Measurements from ENCODE around the gene SGIP1. TPM values are rescaled to one million over a fixed set of nuclear protein-coding genes. Genes with fewer than 3 reads are reported as not detected.

SGIP1 gene
- total RNA-seq, 2 donors from 2014 or later, result 0.07 TPM; not detected in 1

DNA sequence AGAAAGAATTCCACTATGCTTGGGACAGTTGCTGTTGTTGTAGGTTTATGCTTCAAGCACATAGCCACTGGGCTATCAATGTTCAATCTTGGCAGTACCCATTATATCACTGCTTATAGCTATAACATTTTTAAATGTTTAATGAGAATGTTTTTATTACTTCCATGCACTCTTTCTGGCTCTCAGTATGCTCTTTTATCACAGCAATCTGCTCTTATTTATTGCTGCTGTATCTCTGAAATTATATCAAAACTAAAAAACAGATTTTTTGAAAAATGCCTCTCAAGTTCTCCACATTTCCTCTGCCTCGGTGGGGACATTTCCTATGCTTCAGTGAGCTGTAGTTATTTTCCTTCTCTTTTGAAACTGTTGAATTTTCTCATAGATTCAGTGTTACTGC lies 5.4 kb upstream of the SGIP1 start:
- no peak for DNase-seq
- no peak overlapping the region for H3K4me3 Mint-ChIP-seq
- no peak overlapping the region for H3K27ac Mint-ChIP-seq
- peaks cover 4% of the 10 kb centered on the region for H3K4me1 Mint-ChIP-seq
- ATAC-seq, result no peak
- H3K27me3 Mint-ChIP-seq, result peaks cover 35% of the 10 kb centered on the region
- H3K9me3 ChIP-seq (ENCODE audit: control insufficient read depth, low read length, poor library complexity, severe bottlenecking), result no peaks in the 10 kb centered on the region
- H3K36me3 Mint-ChIP-seq (ENCODE audit: low read depth), result peaks cover 3% of the 10 kb centered on the region

DNA sequence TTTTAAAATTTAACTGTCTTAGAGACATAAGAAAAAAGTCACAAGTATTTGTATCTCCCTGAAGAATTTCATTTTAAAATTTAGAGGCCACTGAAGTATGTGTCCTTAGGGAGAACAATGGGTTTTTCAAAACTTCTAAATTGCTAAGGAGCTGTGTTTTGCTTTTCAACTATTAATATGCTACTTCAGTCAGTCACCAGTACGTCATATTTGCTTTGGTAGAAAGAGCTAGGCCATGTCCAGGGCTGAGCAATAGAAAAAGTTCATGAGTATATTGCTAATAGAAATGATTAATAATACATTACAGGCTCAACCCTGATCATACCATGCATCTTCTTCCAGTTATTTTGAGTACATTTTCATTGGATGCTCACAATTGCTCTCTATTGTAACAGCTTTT lies 1.7 kb upstream of the SGIP1 start:
- ATAC-seq (no peak), DNase-seq (no peak)
- Mint-ChIP-seq H3K4me3 (no peak overlapping the region), H3K27me3 (peaks cover 57% of the 10 kb centered on the region), H3K36me3 (ENCODE audit: low read depth) (peaks cover 3% of the 10 kb centered on the region), H3K27ac (no peak overlapping the region), H3K4me1 (peaks cover 9% of the 10 kb centered on the region)
- no peaks in the 10 kb centered on the region for H3K9me3 ChIP-seq (ENCODE audit: control insufficient read depth, low read length, poor library complexity, severe bottlenecking)

DNA sequence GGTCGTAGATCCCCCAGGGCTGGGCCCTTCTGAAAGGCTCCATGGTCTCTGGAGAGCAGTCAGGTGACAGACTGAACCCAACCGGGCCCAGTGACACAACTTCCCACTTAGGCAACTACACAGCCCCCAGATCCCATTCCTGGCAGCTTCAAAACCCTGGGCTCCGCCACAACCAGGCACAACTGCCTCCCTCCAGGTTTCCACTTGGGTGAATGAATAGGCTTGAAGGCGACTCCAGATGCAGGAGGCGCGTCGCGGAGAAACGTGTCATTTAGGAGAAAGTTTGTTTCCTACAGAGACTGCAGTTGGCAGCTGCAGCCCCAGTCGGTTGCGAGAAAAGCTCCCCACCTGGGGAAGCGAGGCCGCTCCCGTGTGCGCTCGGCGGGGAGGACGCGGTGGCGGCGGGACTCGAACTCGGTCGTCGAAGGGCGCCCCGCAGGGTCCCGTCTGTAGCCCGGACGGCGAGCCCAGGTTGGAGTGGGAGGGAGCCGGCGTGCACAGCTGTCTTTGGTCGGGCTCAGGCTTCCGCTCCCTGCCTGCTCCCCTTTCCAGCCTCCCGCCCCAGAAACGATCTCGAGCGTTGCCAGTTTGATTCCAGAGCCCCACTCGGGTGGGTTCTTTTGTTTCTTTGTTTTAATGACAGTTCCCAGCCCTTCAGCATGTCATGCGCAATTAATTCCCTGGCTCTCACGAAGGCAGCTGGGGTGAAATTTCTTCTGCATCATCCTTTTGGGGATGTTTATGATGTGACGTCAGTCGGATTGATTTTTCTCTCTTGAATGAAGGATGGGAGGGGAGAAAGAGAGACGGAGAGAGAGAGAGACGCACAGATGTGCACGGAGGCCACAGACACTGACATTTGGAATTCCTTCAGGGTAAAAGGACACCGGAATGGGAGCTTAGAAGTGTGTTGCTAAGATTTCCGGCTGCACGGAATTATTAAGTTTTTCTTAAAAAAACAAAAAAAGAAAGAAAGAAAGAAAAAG lies 862 bp upstream of the SGIP1 start:
- Mint-ChIP-seq H3K4me3 (peak overlapping the region; percentile 87), H3K27me3 (peaks cover 57% of the 10 kb centered on the region), H3K4me1 (peaks cover 9% of the 10 kb centered on the region), H3K36me3 (ENCODE audit: low read depth) (peaks cover 3% of the 10 kb centered on the region), H3K27ac (peak overlapping the region; percentile 73)
- peak; percentile 36 for ATAC-seq
- H3K9me3 ChIP-seq (ENCODE audit: control insufficient read depth, low read length, poor library complexity, severe bottlenecking), result no peaks in the 10 kb centered on the region
- DNase-seq, result no peak

DNA sequence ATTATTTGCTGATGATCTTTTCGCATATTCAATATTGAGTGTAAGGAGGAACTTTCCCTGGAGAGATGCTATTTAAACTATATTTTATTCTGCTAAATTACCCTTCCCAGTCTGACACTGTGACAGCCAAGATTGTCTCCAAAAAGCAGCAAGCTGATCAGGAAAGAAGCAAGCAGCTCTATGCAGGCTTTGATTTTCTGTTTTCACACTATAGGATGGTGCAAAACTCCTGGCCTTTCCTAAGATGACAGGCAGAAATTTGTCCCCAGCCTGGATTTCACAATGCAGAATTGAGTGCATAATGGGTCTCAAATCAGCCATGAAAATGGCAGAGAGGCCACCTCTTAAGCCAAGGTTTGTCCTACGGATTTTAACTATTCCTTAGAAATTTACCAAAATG lies 1.1 kb downstream of the SGIP1 start:
- no peak for DNase-seq
- H3K4me1 Mint-ChIP-seq, result peaks cover 9% of the 10 kb centered on the region
- peaks cover 68% of the 10 kb centered on the region for H3K27me3 Mint-ChIP-seq
- no peak for ATAC-seq
- peak overlapping the region; percentile 16 for H3K27ac Mint-ChIP-seq
- peaks cover 6% of the 10 kb centered on the region for H3K36me3 Mint-ChIP-seq (ENCODE audit: low read depth)
- H3K4me3 Mint-ChIP-seq, result no peak overlapping the region
- H3K9me3 ChIP-seq (ENCODE audit: control insufficient read depth, low read length, poor library complexity, severe bottlenecking), result no peaks in the 10 kb centered on the region

GRCh38 chr1:66535853-66536252 lies 1.9 kb downstream of the SGIP1 start:
- Mint-ChIP-seq H3K36me3 (ENCODE audit: low read depth) (peaks cover 6% of the 10 kb centered on the region), H3K4me3 (no peak overlapping the region), H3K27ac (no peak overlapping the region), H3K4me1 (peaks cover 9% of the 10 kb centered on the region), H3K27me3 (peaks cover 74% of the 10 kb centered on the region)
- no peaks in the 10 kb centered on the region for H3K9me3 ChIP-seq (ENCODE audit: control insufficient read depth, low read length, poor library complexity, severe bottlenecking)
- no peak for ATAC-seq
- no peak for DNase-seq

GRCh38 chr1:66537718-66538117 lies 3.8 kb downstream of the SGIP1 start:
- no peak overlapping the region for H3K27ac Mint-ChIP-seq

GRCh38 chr1:66539491-66539890 lies 5.5 kb downstream of the SGIP1 start:
- ATAC-seq, result no peak
- no peak overlapping the region for H3K4me3 Mint-ChIP-seq

More at GRCh38 chr1:66537718-66538117, 3.8 kb downstream of the SGIP1 start:
- peaks cover 3% of the 10 kb centered on the region for H3K36me3 Mint-ChIP-seq (ENCODE audit: low read depth)
- DNase-seq (no peak), ATAC-seq (no peak)
- H3K9me3 ChIP-seq (ENCODE audit: control insufficient read depth, low read length, poor library complexity, severe bottlenecking), result no peaks in the 10 kb centered on the region
- H3K4me1 Mint-ChIP-seq, result peaks cover 9% of the 10 kb centered on the region
- H3K27me3 Mint-ChIP-seq, result peaks cover 65% of the 10 kb centered on the region
- no peak overlapping the region for H3K4me3 Mint-ChIP-seq

GRCh38 chr1:66540434-66541032 lies 6.6 kb downstream of the SGIP1 start:
- no peaks in the 10 kb centered on the region for H3K9me3 ChIP-seq (ENCODE audit: control insufficient read depth, low read length, poor library complexity, severe bottlenecking)
- no peaks in the 10 kb centered on the region for H3K4me1 Mint-ChIP-seq
- no peak for ATAC-seq

More at GRCh38 chr1:66539491-66539890, 5.5 kb downstream of the SGIP1 start:
- peak overlapping the region; percentile 17 for H3K27ac Mint-ChIP-seq
- no peaks in the 10 kb centered on the region for H3K9me3 ChIP-seq (ENCODE audit: control insufficient read depth, low read length, poor library complexity, severe bottlenecking)
- H3K27me3 Mint-ChIP-seq, result peaks cover 55% of the 10 kb centered on the region
- DNase-seq, result no peak
- peaks cover 3% of the 10 kb centered on the region for H3K36me3 Mint-ChIP-seq (ENCODE audit: low read depth)
- no peaks in the 10 kb centered on the region for H3K4me1 Mint-ChIP-seq

GRCh38 chr1:66542314-66542713 lies 8.4 kb downstream of the SGIP1 start:
- H3K36me3 Mint-ChIP-seq (ENCODE audit: low read depth), result peaks cover 7% of the 10 kb centered on the region
- no peak overlapping the region for H3K4me3 Mint-ChIP-seq
- no peaks in the 10 kb centered on the region for H3K9me3 ChIP-seq (ENCODE audit: control insufficient read depth, low read length, poor library complexity, severe bottlenecking)
- no peaks in the 10 kb centered on the region for H3K4me1 Mint-ChIP-seq
- no peak overlapping the region for H3K27ac Mint-ChIP-seq
- DNase-seq (no peak), ATAC-seq (no peak)
- H3K27me3 Mint-ChIP-seq, result peaks cover 57% of the 10 kb centered on the region

More at GRCh38 chr1:66540434-66541032, 6.6 kb downstream of the SGIP1 start:
- Mint-ChIP-seq H3K36me3 (ENCODE audit: low read depth) (peaks cover 7% of the 10 kb centered on the region), H3K4me3 (no peak overlapping the region), H3K27me3 (peaks cover 55% of the 10 kb centered on the region), H3K27ac (no peak overlapping the region)
- no peak for DNase-seq

DNA sequence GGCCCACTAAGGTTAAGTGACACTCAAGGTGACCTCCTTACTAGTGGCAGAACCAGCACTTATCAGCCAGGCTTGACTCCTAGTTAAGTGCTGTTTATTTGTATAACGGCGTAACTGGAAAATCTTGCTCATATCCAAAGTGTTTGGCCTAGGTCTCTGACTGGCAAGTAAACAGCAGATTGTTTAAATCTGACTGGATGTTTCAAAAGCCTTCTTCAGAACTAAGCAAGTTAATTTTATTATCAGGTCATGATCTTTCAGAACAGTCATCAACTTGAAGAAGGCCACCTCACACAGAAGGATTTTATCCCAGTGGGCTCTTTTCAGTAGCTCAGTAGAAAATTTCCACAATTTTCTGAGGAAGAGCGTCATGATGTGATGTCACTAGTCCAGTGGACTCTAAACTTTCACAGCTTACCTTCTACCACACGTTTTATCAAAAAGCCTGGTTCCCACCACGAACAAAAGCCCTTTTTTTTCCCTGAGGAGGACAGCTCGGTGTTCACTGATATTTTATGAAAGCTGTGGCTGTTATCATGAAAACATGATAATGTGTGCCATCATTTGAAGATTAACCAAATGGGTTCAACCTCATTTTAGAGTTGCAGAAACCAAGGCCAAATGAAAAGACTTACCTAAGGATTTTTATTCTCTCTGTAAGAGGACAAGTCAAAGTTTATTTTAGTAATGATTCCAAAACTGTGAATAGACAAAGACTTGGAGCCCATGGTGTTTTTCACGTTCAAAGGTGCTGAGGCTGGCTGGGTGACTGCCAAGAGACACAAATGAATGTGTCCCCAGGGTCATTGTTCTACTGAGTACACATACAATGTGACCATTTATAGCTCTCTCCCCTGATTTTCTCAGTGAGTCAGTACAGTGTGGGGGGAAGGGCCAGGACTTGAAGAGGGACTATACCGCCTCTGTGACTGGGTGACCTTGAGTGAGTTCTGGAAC lies 9.1 kb downstream of the SGIP1 start:
- no peak for DNase-seq
- H3K9me3 ChIP-seq (ENCODE audit: control insufficient read depth, low read length, poor library complexity, severe bottlenecking), result no peaks in the 10 kb centered on the region
- no peak for ATAC-seq
- peaks cover 60% of the 10 kb centered on the region for H3K27me3 Mint-ChIP-seq
- no peaks in the 10 kb centered on the region for H3K4me1 Mint-ChIP-seq
- no peak overlapping the region for H3K27ac Mint-ChIP-seq
- H3K36me3 Mint-ChIP-seq (ENCODE audit: low read depth), result peaks cover 7% of the 10 kb centered on the region
- no peak overlapping the region for H3K4me3 Mint-ChIP-seq

- H3K4me1 Mint-ChIP-seq, result no peaks in the 10 kb centered on the region
- peaks cover 4% of the 10 kb centered on the region for H3K36me3 Mint-ChIP-seq (ENCODE audit: low read depth)
- H3K4me3 Mint-ChIP-seq, result no peak overlapping the region
These were observed 12.3 kb downstream of the SGIP1 start for GRCh38 chr1:66546047-66546810.

GRCh38 chr1:66549017-66549416 lies 15.1 kb downstream of the SGIP1 start:
- H3K9me3 ChIP-seq (ENCODE audit: control insufficient read depth, low read length, poor library complexity, severe bottlenecking), result no peaks in the 10 kb centered on the region
- H3K27me3 Mint-ChIP-seq, result peaks cover 51% of the 10 kb centered on the region
- H3K4me3 Mint-ChIP-seq, result no peak overlapping the region
- DNase-seq (no peak), ATAC-seq (no peak)
- H3K4me1 Mint-ChIP-seq, result no peaks in the 10 kb centered on the region
- H3K27ac Mint-ChIP-seq, result no peak overlapping the region
- H3K36me3 Mint-ChIP-seq (ENCODE audit: low read depth), result peaks cover 4% of the 10 kb centered on the region

More at GRCh38 chr1:66546047-66546810, 12.3 kb downstream of the SGIP1 start:
- Mint-ChIP-seq H3K27me3 (peaks cover 45% of the 10 kb centered on the region), H3K27ac (no peak overlapping the region)
- DNase-seq (no peak), ATAC-seq (no peak)
- no peaks in the 10 kb centered on the region for H3K9me3 ChIP-seq (ENCODE audit: control insufficient read depth, low read length, poor library complexity, severe bottlenecking)

Data from T-helper 17 cell (primary cell).